ENCODE results near the gene GATA6.

DNA sequence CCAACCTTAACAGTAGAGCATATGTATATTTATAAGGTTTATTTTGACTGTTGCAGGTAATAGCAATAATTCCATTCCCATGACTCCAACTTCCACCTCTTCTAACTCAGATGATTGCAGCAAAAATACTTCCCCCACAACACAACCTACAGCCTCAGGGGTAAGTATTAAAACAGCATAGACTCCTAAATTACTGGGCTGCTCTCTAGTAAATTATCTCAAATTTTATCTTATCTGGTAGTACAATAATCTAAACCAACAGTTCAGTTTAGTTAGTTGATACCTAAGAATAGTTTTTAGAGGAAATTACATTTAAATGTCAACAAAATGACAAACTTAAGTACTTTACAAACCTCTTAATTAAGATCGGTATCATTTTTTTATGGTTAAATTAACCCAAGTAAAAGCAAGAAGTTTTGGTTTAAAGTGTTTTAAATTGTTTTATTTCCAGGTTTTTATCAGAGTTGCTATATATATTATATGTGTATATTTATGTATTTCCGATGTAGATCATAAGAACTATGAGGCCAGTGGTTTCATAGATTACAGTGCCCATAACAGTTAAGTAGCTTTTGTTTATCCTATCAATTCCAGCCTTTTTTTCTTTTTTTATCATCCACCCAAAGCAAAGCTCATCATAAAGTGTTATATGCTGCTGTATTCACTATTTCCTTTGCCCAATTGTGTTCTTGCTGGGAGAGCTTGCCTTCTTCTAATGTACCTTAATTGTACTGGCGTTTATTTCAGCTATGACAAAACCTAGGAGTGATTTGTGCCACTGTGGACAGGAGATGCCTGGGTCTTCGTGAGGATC, 13.7 kb downstream of the GATA6 start:
- no peak for TF ChIP-seq EP300 (IDR thresholded peaks at IDR 0.05)
- no peak for TF ChIP-seq POLR2AphosphoS5 (IDR thresholded peaks at IDR 0.05)
